DMS 273 (cell line): ENCODE results near the gene ZNF324B.

Experiments used
- DNase-seq: peaks from one replicate; lab custom pipeline; 2025; ENCODE audit not compliant: unreplicated experiment; lab: John Stamatoyannopoulos, UW

Gene ZNF324B

DNA sequence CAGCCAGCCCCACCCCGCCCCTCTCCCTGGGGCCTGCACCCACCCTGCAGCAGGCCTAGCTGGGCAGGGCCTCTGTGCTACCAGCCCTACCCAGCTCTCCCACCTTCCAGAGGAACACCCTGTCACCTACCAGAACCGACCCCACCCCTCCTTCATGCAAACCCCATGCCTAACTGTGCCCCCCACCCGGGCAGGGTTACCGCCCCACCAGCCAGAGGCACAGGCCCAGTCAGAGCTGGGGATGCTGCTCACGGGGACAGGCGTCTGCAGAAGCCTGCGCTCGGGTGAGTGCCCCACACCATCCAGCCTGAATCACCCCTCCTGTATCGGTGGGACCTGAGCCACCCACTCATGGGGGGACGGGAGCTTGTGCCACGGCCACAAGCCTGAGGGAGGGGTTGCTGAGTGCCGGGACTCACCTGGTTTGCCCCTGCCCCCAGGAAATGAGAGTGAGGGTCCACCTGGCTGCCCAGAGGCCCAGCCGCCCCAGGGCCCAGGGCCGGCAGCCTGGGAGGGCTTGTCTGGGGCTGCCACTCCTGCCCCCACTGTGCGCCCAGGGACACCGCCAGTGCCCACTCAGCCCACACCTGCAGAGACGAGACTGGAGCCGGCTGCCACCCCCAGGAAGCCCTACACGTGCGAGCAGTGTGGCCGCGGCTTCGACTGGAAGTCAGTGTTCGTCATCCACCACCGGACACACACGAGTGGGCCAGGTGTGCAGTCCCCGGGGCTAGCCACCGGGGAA is 28.5 kb downstream of the ZNF324B start:
- DNase-seq: no peak

GRCh38 chr19:58480481-58480830 is 29.0 kb downstream of the ZNF324B start:
- DNase-seq: no peak

DNA sequence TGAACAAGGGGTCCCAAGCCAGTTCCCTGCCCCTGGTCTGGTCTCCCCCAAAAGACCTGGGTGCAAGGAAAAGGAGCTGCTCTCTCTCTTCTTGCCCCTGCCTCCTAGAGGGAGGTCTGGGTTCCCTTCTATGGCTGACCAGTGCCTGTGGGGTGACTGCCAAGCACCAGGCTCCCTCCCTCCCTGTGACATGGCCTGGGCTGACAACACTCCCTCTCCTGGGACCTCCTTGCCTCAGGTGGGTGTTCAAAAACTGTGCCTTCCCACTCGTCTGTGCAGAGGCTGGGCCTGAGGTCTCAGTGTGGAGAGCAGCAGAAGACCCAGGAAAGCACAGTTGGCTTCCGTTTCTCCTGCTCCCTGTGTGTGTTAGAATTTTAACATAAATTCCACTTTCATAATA is 29.4 kb downstream of the ZNF324B start:
- DNase-seq: no peak

DNA sequence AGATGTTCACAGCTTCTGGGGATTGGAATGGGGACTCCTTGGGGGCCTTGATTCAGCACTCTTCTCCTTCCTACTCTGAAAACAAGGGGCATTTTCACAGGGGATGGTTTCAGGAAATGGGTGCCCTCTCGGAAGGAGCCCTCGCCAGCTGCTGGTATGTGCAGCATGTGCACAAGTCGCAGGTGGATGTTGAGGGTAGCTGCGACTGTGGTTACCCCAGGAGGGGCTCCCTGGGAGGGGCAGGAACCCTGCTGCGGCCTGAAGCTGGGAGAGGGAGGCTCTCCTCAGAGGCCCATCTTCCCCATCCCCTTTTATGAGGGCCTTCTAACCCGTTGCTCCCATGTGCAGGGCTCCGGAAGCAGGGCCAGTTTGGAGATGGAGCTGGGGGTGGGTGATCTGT is 30.9 kb downstream of the ZNF324B start:
- DNase-seq: no peak

DNA sequence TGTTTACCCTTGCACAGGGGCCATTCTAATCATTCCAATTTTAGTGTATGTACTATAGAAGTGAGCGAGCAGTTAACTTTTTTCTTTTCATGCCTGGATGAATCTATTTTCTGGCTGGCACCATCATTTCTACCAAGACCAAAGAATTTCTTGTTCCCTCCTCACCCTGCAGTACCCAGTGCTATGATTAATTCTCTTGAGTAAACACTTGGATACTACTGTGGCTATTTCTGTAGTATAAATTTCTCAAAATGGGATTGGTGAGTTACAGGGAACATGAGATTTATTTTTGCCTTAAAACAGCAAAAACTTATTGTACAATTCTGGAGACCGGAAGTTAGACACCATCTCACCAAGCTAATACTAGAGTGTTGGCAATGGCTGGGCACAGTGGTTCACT is 32.4 kb downstream of the ZNF324B start:
- no peak for DNase-seq

GRCh38 chr19:58484349-58484748 is 32.9 kb downstream of the ZNF324B start:
- peak; percentile 38 for DNase-seq

DNA sequence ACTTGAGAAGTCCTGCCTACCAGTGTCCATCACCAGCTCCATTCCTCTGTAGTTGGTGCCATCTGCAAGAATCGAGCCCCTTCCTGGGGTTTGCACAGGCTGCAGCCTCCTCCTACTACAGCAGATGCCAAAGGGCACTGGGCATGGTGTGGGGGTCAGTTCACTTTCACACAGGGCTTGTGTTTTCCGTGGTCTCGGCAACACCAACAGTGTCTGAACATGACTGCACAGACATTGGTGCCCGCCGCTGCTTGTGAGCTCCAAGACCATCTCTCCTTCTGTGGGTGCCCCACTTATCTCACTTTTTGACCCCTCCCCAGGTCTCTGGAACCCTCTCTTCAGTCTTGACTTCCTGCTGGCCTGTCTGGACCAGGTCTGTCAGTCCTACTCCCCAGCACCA is 40.0 kb downstream of the ZNF324B start:
- DNase-seq: no peak

- DNase-seq: no peak
Measured at GRCh38 chr19:58492265-58492664, 40.8 kb downstream of the ZNF324B start.

- DNase-seq: no peak
Measured at GRCh38 chr19:58497634-58498170, 46.3 kb downstream of the ZNF324B start.

- no peak for DNase-seq
Measured at GRCh38 chr19:58498316-58499020, 47.0 kb downstream of the ZNF324B start.

GRCh38 chr19:58499021-58499927 is 47.9 kb downstream of the ZNF324B start:
- DNase-seq: peak; percentile 100

- no peak for DNase-seq
Measured at GRCh38 chr19:58500242-58500641, 48.8 kb downstream of the ZNF324B start.
